Heart right ventricle (tissue), 16 donors: Measurements from ENCODE around the gene MORF4L1. TPM values are rescaled to one million over a fixed set of nuclear protein-coding genes. Genes with fewer than 3 reads are reported as not detected.
A peak's percentile ranks its signal among the peaks of the same experiment; 100 is the strongest.

Experiments used
- ATAC-seq, 8 donors: fragments of 200-7000 bp; cut with Tn5 transposase; one replicate each; pipeline ENCODE4 v1.9.1; 2020; ENCODE audit warnings: mild to moderate bottlenecking in 8 of 8, moderate library complexity in 8 of 8, moderate number of reproducible peaks in 1 of 8
- DNase-seq, 2 donors: peaks; one replicate each; pipeline ENCODE4 v3.0.0-alpha.2; 2020
- H3K27ac ChIP-seq, 10 donors: fragments of 200-600 bp; sonication (generic) in 2 of 10; one replicate each; pipeline versions ENCODE4 v1.5.0 to v1.8.0; 2020 to 2022; ENCODE audit warnings: mild to moderate bottlenecking in 3 of 10
- H3K27me3 ChIP-seq, 7 donors: fragments of 200-600 bp; one replicate each; pipeline ENCODE4 v1.8.0; 2021 to 2022; ENCODE audit warnings: mild to moderate bottlenecking in 2 of 7
- H3K36me3 ChIP-seq, 9 donors: fragments of 200-600 bp; sonication (generic) in 1 of 9; one replicate each; pipeline versions ENCODE4 v1.5.0 to v1.8.0; 2020 to 2022; ENCODE audit warnings: mild to moderate bottlenecking in 2 of 9
- H3K4me1 ChIP-seq, 9 donors: fragments of 200-600 bp; sonication (generic) in 1 of 9; one replicate each; pipeline versions ENCODE4 v1.5.0 to v1.8.0; 2020 to 2022; ENCODE audit warnings: mild to moderate bottlenecking in 4 of 9
- H3K4me3 ChIP-seq, 10 donors: fragments of 200-600 bp; sonication (generic) in 2 of 10; one replicate each; pipeline versions ENCODE4 v1.5.0 to v1.8.0; 2020 to 2022; ENCODE audit warnings: mild to moderate bottlenecking in 7 of 10, moderate library complexity in 2 of 10
- H3K9me3 ChIP-seq, 11 donors: fragments of 200-600 bp in 10 of 11; sonication (generic) in 2 of 11; one replicate each; pipeline versions ENCODE4 v1.5.0 to v1.8.0; 2013 to 2022; ENCODE audit warnings: mild to moderate bottlenecking in 2 of 11, control low read depth in 1 of 11, moderate library complexity in 1 of 11
- CTCF ChIP-seq, 9 donors: fragments of 200-600 bp; sonication (generic) in 2 of 9; IDR thresholded peaks; one replicate each; pipeline versions ENCODE4 v1.5.0 to v1.8.0; 2021 to 2022; ENCODE audit warnings: antibody characterized with exemption in 9 of 9, mild to moderate bottlenecking in 5 of 9, moderate library complexity in 1 of 9
- whole genome bisulfite sequencing, 2 donors: extraction: QIAGEN DNeasy Blood & Tissue Kit; methylation state at CpG; one replicate each; pipeline ENCODE4 v1.1.7; 2013; ENCODE audit warnings: inconsistent platforms in 1 of 2; 5-methylcytosine and 5-hydroxymethylcytosine counted together
- intact Hi-C, 10 donors: fragments of 100-400 bp; cut with DNase I; formaldehyde crosslinking; loops; one replicate each; pipeline versions ENCODE4 v1.11.1 to v1.14.2; 2022
- polyA plus RNA-seq, 2 donors: library from polyadenylated mRNA; stranded (reverse); fragments of 200-250 nt; gene quantifications; one replicate each; pipeline ENCODE4 v1.2.3, GENCODE V29; 2013
- total RNA-seq, 10 donors: library from RNA; stranded (reverse); fragmentation: NEBNext Ultra II Directional in 3 of 10; extraction: Animal tissue kit (Norgen Biotek cat#: 25700) in 3 of 10; gene quantifications; one replicate each; pipeline versions ENCODE4 v1.2.1 to v1.2.4, GENCODE V29; 2021 to 2023
- donor health status: Arrhythmogenic right ventricular cardiomyopathy.
- donor health status: ischemic (EF 13 %, LVEDD 7.1; RV severe dilation, severe dysfunction).
- donor health status: healthy with polysubstance abuse.
- donor health status: DM: no; HTN: yes; CAD: no.
- donor health status: DM: no; HTN: no; CAD: no.
- donor health status: ischemic (EF 25% LVEDD 6.9; RV normal size, moderate dysfunction).
- donor health status: ischemic (EF 25% LVEDD 5.7; RV mildly dilated, moderate dysfunction).
- donor health status: healthy.
- donor health status: DM: yes; HTN: yes; CAD: no.
- donor health status: Ischemic cardiomyopathy.
- donor health status: ischemic (EF 35%, LVEDD 5.7; RV mildly dilated, moderate dysfunction).
- donor health status: nonischemic (EF 11% LVEDD 7.7; RV severe dilation, severe dysfunction).
- donor health status: DM: yes; HTN: yes; CAD: no.
- donor health status: PGD.
- donor health status: ischemic (EF 29% LVEDD 5.4; RV normal size, mild dysfunction).
- donor health status: nonischemic (EF 23%, LVEDD 6.1; RV moderate dilation, normal function).

MORF4L1 gene
- total and polyA plus RNA-seq, 12 donors: 119 to 399 (median 361) TPM

GRCh38 chr15:78931439-78932257 is 59.0 kb downstream of the MORF4L1 start:
- no peaks in the 10 kb centered on the region for H3K27me3 ChIP-seq
- intact Hi-C loops: no loop called here
- H3K9me3 ChIP-seq: no peaks in the 10 kb centered on the region
- ATAC-seq (peak in 2 of 8 donors; percentile 6 to 15), DNase-seq (no peak)
- peak overlapping the region in 1 of 10 donors; percentile 30 for H3K27ac ChIP-seq
- 86 to 89% methylated on average over 21 of the region's 21 CpGs for WGBS, 2 donors
- peaks cover 3 to 59% (median 38%) of the 10 kb centered on the region in 9 donors for H3K4me1 ChIP-seq
- no peak for TF ChIP-seq CTCF (IDR thresholded peaks at IDR 0.05)
- no peak overlapping the region for H3K4me3 ChIP-seq
- H3K36me3 ChIP-seq: peaks cover 0 to 82% (median 12%) of the 10 kb centered on the region in 9 donors

- 82 to 88% methylated on average over 13 of the region's 13 CpGs for WGBS, 2 donors
- H3K4me1 ChIP-seq: peaks cover 3 to 66% (median 44%) of the 10 kb centered on the region in 9 donors
- H3K27me3 ChIP-seq: no peaks in the 10 kb centered on the region
- no peak overlapping the region for H3K4me3 ChIP-seq
- peaks cover 0 to 75% (median 6%) of the 10 kb centered on the region in 9 donors for H3K36me3 ChIP-seq
- TF ChIP-seq CTCF (IDR thresholded peaks at IDR 0.05): no peak
- H3K9me3 ChIP-seq: no peaks in the 10 kb centered on the region
- DNase-seq: no peak
- peak overlapping the region in 1 of 10 donors; percentile 22 for H3K27ac ChIP-seq
- no peak for ATAC-seq
- intact Hi-C loops: no loop called here
These were observed 59.6 kb downstream of the MORF4L1 start for GRCh38 chr15:78932258-78932808.

- TF ChIP-seq CTCF (IDR thresholded peaks at IDR 0.05): no peak
- Histone ChIP-seq H3K4me3 (no peak overlapping the region), H3K9me3 (no peaks in the 10 kb centered on the region), H3K27me3 (no peaks in the 10 kb centered on the region), H3K27ac (peak overlapping the region in 8 of 10 donors; percentile 3 to 86 (median 70)), H3K4me1 (peaks cover 3 to 76% (median 54%) of the 10 kb centered on the region in 9 donors), H3K36me3 (peaks cover 0 to 66% (median 3%) of the 10 kb centered on the region in 9 donors)
- 74 to 84% methylated on average over 12 of the region's 12 CpGs for WGBS, 2 donors
- no peak for DNase-seq
- ATAC-seq: no peak
- intact Hi-C loops: no loop called here
These were observed 60.6 kb downstream of the MORF4L1 start for GRCh38 chr15:78933187-78933822.
